ENCODE results near the gene NAA10.

DNA sequence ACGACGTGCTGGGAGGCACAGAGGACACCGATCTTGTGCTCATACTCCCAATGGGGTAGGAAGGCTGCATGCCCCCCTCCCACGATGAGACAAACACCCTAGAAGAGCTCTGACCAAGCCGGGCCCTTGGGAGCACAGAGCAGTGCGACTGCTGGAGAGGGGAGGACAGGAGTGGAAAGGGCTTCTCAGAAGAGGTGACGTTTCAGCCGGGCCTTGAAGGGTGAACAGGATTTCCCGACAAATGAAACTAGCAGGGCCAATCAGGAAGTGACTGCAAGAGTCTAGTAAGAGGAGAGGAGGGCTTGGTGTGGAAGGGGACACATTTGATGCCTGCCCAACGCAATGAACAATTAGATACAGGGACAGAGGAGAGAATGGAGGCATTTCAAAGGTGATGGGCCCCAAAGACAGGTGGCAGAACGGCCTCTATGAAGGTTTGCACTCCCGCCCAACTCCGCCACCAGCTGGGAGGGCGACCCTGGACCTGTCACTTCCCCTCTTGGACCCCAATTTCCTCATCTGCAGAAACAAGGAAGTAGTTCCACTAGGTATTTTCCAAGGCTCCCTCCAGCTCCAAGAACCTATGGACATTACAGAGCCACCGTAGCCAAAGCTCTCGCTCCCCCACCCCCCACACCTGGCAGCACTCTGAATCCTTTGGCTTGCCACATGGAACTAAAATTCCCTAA is 32.8 kb upstream of the NAA10 start:
- TF ChIP-seq POLR2AphosphoS5 (IDR thresholded peaks at IDR 0.05) (no peak), POLR2A (IDR thresholded peaks at IDR 0.05) (no peak), EP300 (IDR thresholded peaks at IDR 0.05) (no peak)
- TF ChIP-seq, protein P1, sequence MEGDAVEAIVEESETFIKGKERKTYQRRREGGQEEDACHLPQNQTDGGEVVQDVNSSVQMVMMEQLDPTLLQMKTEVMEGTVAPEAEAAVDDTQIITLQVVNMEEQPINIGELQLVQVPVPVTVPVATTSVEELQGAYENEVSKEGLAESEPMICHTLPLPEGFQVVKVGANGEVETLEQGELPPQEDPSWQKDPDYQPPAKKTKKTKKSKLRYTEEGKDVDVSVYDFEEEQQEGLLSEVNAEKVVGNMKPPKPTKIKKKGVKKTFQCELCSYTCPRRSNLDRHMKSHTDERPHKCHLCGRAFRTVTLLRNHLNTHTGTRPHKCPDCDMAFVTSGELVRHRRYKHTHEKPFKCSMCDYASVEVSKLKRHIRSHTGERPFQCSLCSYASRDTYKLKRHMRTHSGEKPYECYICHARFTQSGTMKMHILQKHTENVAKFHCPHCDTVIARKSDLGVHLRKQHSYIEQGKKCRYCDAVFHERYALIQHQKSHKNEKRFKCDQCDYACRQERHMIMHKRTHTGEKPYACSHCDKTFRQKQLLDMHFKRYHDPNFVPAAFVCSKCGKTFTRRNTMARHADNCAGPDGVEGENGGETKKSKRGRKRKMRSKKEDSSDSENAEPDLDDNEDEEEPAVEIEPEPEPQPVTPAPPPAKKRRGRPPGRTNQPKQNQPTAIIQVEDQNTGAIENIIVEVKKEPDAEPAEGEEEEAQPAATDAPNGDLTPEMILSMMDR (IDR thresholded peaks at IDR 0.05) = no peak
